ENCODE data around the gene ANGEL1.

DNA sequence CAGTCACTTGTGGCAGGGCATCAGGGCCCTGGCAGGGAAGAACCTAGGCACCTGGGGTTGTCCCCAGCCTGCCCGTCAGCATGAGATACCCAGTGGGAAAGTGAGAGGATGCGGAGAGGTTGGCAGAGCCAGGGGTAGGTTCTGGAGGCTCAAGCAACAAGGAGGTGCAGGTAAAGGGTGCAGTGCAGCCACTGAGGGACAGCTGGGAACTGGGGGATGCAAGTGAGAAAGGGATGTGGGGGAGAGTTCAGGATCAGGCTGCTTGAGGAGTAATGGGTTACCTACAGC lies 32.7 kb downstream of the ANGEL1 start:
- TF ChIP-seq, protein P1, sequence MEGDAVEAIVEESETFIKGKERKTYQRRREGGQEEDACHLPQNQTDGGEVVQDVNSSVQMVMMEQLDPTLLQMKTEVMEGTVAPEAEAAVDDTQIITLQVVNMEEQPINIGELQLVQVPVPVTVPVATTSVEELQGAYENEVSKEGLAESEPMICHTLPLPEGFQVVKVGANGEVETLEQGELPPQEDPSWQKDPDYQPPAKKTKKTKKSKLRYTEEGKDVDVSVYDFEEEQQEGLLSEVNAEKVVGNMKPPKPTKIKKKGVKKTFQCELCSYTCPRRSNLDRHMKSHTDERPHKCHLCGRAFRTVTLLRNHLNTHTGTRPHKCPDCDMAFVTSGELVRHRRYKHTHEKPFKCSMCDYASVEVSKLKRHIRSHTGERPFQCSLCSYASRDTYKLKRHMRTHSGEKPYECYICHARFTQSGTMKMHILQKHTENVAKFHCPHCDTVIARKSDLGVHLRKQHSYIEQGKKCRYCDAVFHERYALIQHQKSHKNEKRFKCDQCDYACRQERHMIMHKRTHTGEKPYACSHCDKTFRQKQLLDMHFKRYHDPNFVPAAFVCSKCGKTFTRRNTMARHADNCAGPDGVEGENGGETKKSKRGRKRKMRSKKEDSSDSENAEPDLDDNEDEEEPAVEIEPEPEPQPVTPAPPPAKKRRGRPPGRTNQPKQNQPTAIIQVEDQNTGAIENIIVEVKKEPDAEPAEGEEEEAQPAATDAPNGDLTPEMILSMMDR (IDR thresholded peaks at IDR 0.05; ENCODE audit: borderline replicate concordance, extremely low read depth, low read length, poor library complexity, severe bottlenecking), result no peak
- TF ChIP-seq EZH2 (IDR thresholded peaks at IDR 0.05; ENCODE audit: borderline replicate concordance, low read depth, low read length, severe bottlenecking), result no peak

Data from DND-41 (cell line).